ENCODE results near the gene SATB2.

Gene SATB2

GRCh38 chr2:199465988-199466691 lies 8.4 kb upstream of the SATB2 start:
- DNase-seq: no peak

GRCh38 chr2:199465390-199465789 lies 7.7 kb upstream of the SATB2 start:
- DNase-seq: no peak

- DNase-seq: no peak
Measured at GRCh38 chr2:199464606-199465352, 7.0 kb upstream of the SATB2 start.

GRCh38 chr2:199463708-199464605 lies 6.2 kb upstream of the SATB2 start:
- no peak for DNase-seq

- peak in 1 of 2 donors; percentile 74 for DNase-seq
Measured at GRCh38 chr2:199462956-199463692, 5.4 kb upstream of the SATB2 start.

GRCh38 chr2:199462347-199462955 lies 4.7 kb upstream of the SATB2 start:
- no peak for DNase-seq

GRCh38 chr2:199461711-199462346 lies 4.1 kb upstream of the SATB2 start:
- DNase-seq: no peak

- no peak for DNase-seq
Measured at GRCh38 chr2:199460846-199461710, 3.3 kb upstream of the SATB2 start.

GRCh38 chr2:199460101-199460671 lies 2.4 kb upstream of the SATB2 start:
- no peak for DNase-seq

- DNase-seq: peak; percentile 76 to 79
Measured at GRCh38 chr2:199459286-199460100, 1.8 kb upstream of the SATB2 start.

- peak in 1 of 2 donors; percentile 45 for DNase-seq
Measured at GRCh38 chr2:199458806-199459285, 1.1 kb upstream of the SATB2 start.

- DNase-seq: peak in 1 of 2 donors; percentile 45
Measured at GRCh38 chr2:199458009-199458805, 468 bp upstream of the SATB2 start.

GRCh38 chr2:199456383-199457146 lies 1.2 kb downstream of the SATB2 start:
- no peak for DNase-seq

- no peak for DNase-seq
Measured at GRCh38 chr2:199455545-199456382, 2.0 kb downstream of the SATB2 start.

- DNase-seq: no peak
Measured at GRCh38 chr2:199455210-199455544, 2.6 kb downstream of the SATB2 start.

- DNase-seq: no peak
Measured at GRCh38 chr2:199452991-199453379, 4.8 kb downstream of the SATB2 start.

Data from stimulated activated CD4-positive, alpha-beta T cell treated with anti-CD3 and anti-CD28 coated beads, Interleukin-2, amount 100 ng/mL, for 24 hours (primary cell).